Lung (tissue), 12 donors: ENCODE data around the gene DIS3L. TPM values are rescaled to one million over a fixed set of nuclear protein-coding genes. Genes with fewer than 3 reads are reported as not detected.
A peak's percentile ranks its signal among the peaks of the same experiment; 100 is the strongest.

ENCODE experiments used
- ATAC-seq: fragments of 200-7000 bp; cut with Tn5 transposase; one replicate; pipeline ENCODE4 v1.9.1; 2020; ENCODE audit warnings: moderate number of reproducible peaks; ENCODE audit not compliant: insufficient read depth, low FRiP score
- DNase-seq, 3 donors: peaks; one replicate each; pipeline ENCODE4 v3.0.0-alpha.2; 2013 to 2017
- H3K27ac ChIP-seq, 2 donors: one replicate each; pipeline ENCODE4 v1.5.1; 2013; ENCODE audit warnings: mild to moderate bottlenecking in 2 of 2, moderate library complexity in 2 of 2, control low read depth in 1 of 2, inconsistent platforms in 1 of 2, low read depth in 1 of 2, low read length in 1 of 2
- H3K27me3 ChIP-seq, 3 donors: one replicate each; pipeline ENCODE4 v1.5.1; 2013; ENCODE audit warnings: low read length in 2 of 3; ENCODE audit not compliant: control insufficient read depth in 3 of 3, insufficient read depth in 3 of 3
- H3K36me3 ChIP-seq, 4 donors: one replicate each; pipeline ENCODE4 v1.5.1; 2013; ENCODE audit warnings: low read length in 4 of 4, mild to moderate bottlenecking in 1 of 4, moderate library complexity in 1 of 4; ENCODE audit not compliant: control insufficient read depth in 4 of 4, insufficient read depth in 4 of 4
- H3K4me1 ChIP-seq, 5 donors: one replicate each; pipeline ENCODE4 v1.5.1; 2013; ENCODE audit warnings: low read length in 5 of 5, mild to moderate bottlenecking in 2 of 5, moderate library complexity in 1 of 5; ENCODE audit not compliant: control insufficient read depth in 5 of 5, insufficient read depth in 5 of 5
- H3K4me3 ChIP-seq: one replicate; pipeline ENCODE4 v1.5.1; 2013; ENCODE audit warnings: mild to moderate bottlenecking, control low read depth, moderate library complexity
- H3K9ac ChIP-seq, 2 donors: one replicate each; pipeline ENCODE4 v1.5.1; 2013; ENCODE audit warnings: low read length in 2 of 2, control low read depth in 1 of 2; ENCODE audit not compliant: insufficient read depth in 1 of 2
- H3K9me3 ChIP-seq, 4 donors: one replicate each; pipeline ENCODE4 v1.5.1; 2013; ENCODE audit warnings: low read length in 3 of 4, mild to moderate bottlenecking in 1 of 4, moderate library complexity in 1 of 4; ENCODE audit not compliant: control insufficient read depth in 4 of 4, insufficient read depth in 3 of 4
- WGBS, 2 donors: extraction: QIAGEN DNeasy Blood & Tissue Kit; methylation state at CpG; one replicate each; pipeline ENCODE4 v1.1.7; 2013; 5-methylcytosine and 5-hydroxymethylcytosine counted together
- polyA plus RNA-seq, 2 donors: library from polyadenylated mRNA; stranded (reverse); fragments of 200-250 nt; gene quantifications; one replicate each; pipeline ENCODE4 v1.2.1, GENCODE V29; 2013
- total RNA-seq, 2 donors: library from RNA; depleted of rRNA in 1 of 2; stranded (reverse); fragments of >200 nt in 1 of 2; gene quantifications; one replicate each; pipeline ENCODE4 v1.2.1, GENCODE V29; 2014 to 2021
- TF ChIP-seq, protein P1 (sequence below): IDR thresholded peaks from 2 replicates; pipeline ENCODE4 v1.5.1; 2012; ENCODE audit warnings: mild to moderate bottlenecking; ENCODE audit errors: control extremely low read depth, extremely low read depth
- donor health status: control.
- donor health status: control.
- donor health status: Bipolar disorder and iron deficiency.
- donor health status: healthy.
- donor health status: DM: yes; HTN: yes; CAD: no.

DIS3L gene
- total and polyA plus RNA-seq, 4 donors = 8.0 to 43.7 (median 20.3) TPM

DNA sequence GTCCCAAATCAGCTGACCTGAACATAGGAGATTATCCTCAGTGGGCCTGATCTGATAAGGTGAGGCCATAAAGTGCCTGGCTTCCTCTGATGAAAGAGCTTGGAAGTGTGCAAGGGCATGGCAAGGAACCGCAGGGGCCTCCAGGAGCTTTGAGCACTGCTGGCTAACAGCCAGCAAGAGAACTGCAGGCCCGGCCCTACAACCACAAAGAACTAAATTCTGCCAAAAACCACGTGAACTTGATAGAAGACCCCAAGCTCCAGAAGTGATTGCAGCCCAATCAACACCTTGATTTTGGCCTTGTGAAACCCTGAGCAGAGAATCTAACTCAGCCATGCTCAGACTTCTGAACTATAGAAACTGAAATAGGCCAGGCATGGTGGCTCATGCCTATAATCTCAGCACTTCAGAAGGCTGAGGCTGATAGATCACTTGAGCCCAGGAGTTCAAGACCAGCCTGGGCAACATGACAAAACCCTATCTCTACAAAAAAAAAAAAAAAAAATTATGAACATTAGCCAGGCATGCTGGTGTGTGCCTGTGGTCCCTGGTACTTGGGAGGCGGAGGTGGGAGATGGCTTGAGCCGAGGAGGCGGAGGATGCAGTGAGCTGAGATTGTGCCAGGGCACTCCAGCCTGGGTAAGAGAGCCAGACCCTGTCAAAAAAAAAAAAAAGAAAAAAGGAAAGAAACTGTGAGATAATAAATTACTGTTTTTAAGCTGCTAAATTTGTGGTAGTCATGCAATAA, 7.7 kb upstream of the DIS3L start:
- no peak overlapping the region for H3K9ac ChIP-seq
- DNase-seq (peak; percentile 31 to 63 (median 37)), ATAC-seq (no peak)
- peaks cover 0 to 28% (median 15%) of the 10 kb centered on the region in 5 donors for H3K4me1 ChIP-seq
- no peak overlapping the region for H3K4me3 ChIP-seq
- H3K36me3 ChIP-seq = no peaks in the 10 kb centered on the region
- WGBS, 2 donors = 62 to 67% methylated on average over 6 of the region's 6 CpGs
- TF ChIP-seq, protein P1, sequence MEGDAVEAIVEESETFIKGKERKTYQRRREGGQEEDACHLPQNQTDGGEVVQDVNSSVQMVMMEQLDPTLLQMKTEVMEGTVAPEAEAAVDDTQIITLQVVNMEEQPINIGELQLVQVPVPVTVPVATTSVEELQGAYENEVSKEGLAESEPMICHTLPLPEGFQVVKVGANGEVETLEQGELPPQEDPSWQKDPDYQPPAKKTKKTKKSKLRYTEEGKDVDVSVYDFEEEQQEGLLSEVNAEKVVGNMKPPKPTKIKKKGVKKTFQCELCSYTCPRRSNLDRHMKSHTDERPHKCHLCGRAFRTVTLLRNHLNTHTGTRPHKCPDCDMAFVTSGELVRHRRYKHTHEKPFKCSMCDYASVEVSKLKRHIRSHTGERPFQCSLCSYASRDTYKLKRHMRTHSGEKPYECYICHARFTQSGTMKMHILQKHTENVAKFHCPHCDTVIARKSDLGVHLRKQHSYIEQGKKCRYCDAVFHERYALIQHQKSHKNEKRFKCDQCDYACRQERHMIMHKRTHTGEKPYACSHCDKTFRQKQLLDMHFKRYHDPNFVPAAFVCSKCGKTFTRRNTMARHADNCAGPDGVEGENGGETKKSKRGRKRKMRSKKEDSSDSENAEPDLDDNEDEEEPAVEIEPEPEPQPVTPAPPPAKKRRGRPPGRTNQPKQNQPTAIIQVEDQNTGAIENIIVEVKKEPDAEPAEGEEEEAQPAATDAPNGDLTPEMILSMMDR = no peak
- H3K27ac ChIP-seq = no peak overlapping the region
- no peaks in the 10 kb centered on the region for H3K9me3 ChIP-seq
- H3K27me3 ChIP-seq = no peaks in the 10 kb centered on the region

DNA sequence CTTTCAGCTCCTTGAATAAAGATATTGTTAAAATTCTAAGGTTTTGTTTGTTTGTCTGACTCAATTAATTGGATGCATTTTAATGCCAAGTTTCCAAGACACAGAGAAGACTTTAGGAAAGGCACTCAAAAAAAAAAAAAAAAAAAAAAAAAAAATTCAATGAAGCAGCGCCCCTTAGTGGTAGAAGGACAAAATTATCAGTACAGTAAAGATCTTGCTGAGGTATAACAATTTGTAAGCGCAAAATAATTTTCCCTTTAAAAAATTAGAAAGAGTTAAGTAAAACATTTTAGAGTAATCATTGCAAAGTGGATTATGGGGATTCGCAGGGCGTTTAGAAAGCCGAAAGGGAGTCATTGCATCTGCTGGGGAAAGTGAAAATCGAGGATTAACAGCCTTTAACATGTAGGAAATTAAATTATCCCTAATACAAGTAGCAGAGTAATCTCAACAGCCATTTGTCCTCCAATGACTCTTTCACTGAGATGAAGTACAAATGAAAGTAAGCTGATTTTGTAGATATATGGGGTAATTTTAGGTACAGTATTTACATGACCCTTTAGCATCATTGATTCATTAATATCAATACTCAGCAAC, 5.8 kb upstream of the DIS3L start:
- ATAC-seq = no peak
- Histone ChIP-seq H3K36me3 (no peaks in the 10 kb centered on the region), H3K4me3 (no peak overlapping the region), H3K4me1 (peaks cover 2 to 37% (median 15%) of the 10 kb centered on the region in 5 donors), H3K27ac (no peak overlapping the region), H3K9me3 (no peaks in the 10 kb centered on the region), H3K27me3 (no peaks in the 10 kb centered on the region), H3K9ac (no peak overlapping the region)
- 14 to 20% methylated on average over 6 of the region's 6 CpGs for WGBS, 2 donors
- DNase-seq = peak in 2 of 3 donors; percentile 71 to 83
- TF ChIP-seq, protein P1 = peak; percentile 34

DNA sequence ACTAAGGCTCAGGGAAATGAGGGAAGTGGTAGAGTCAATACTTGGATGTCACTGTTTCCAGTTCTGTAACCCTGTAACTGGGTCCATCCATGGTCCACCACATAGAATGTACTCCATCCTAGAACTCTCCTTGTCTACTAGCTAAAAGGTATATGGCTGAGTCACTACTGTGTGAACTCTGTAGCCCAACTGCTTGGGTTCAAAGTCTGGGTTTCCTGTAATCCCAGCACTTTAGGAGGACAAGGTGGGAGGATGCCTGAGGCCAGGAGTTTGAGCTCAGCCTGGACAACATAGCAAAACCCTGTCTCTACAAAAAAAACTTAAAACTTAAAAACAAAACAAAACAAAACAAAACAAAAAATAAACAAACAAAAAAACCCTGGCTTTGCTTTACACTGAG, 5.3 kb upstream of the DIS3L start:
- Histone ChIP-seq H3K4me3 (no peak overlapping the region), H3K27me3 (no peaks in the 10 kb centered on the region), H3K9ac (no peak overlapping the region), H3K36me3 (no peaks in the 10 kb centered on the region), H3K9me3 (no peaks in the 10 kb centered on the region), H3K4me1 (peaks cover 2 to 42% (median 15%) of the 10 kb centered on the region in 5 donors), H3K27ac (peak overlapping the region in 1 of 2 donors; percentile 22)
- DNase-seq (no peak), ATAC-seq (no peak)
- TF ChIP-seq, protein P1 = no peak
